HG02970 (cell line): ENCODE measurements around the gene TBCD.

ENCODE experiments used
- ATAC-seq: cut with Tn5 transposase; IDR thresholded peaks from one replicate; pipeline ENCODE4 v1.9.1; 2021; ENCODE audit warnings: mild to moderate bottlenecking, moderate library complexity, moderate number of reproducible peaks; ENCODE audit not compliant: unreplicated experiment, low FRiP score

TBCD gene

GRCh38 chr17:82863941-82864712, 112.3 kb downstream of the TBCD start:
- ATAC-seq, result peak; percentile 72

- ATAC-seq, result no peak
These were observed 112.9 kb downstream of the TBCD start for GRCh38 chr17:82864713-82865248.

GRCh38 chr17:82865274-82865673, 113.4 kb downstream of the TBCD start:
- ATAC-seq, result no peak

- no peak for ATAC-seq
These were observed 114.0 kb downstream of the TBCD start for GRCh38 chr17:82865774-82866395.

GRCh38 chr17:82866590-82867191, 114.8 kb downstream of the TBCD start:
- no peak for ATAC-seq

- no peak for ATAC-seq
These were observed 116.0 kb downstream of the TBCD start for GRCh38 chr17:82867763-82868325.

GRCh38 chr17:82868715-82869131, 116.9 kb downstream of the TBCD start:
- ATAC-seq, result no peak

GRCh38 chr17:82869536-82869935, 117.7 kb downstream of the TBCD start:
- ATAC-seq, result no peak

- no peak for ATAC-seq
These were observed 118.2 kb downstream of the TBCD start for GRCh38 chr17:82870091-82870491.

GRCh38 chr17:82870541-82870940, 118.7 kb downstream of the TBCD start:
- ATAC-seq, result no peak

GRCh38 chr17:82871056-82871775, 119.4 kb downstream of the TBCD start:
- peak; percentile 56 for ATAC-seq

- no peak for ATAC-seq
These were observed 120.1 kb downstream of the TBCD start for GRCh38 chr17:82871776-82872561.

GRCh38 chr17:82872591-82873520, 121.0 kb downstream of the TBCD start:
- no peak for ATAC-seq

GRCh38 chr17:82873521-82873920, 121.7 kb downstream of the TBCD start:
- no peak for ATAC-seq

- ATAC-seq, result no peak
These were observed 122.4 kb downstream of the TBCD start for GRCh38 chr17:82874011-82874835.

- ATAC-seq, result no peak
These were observed 123.6 kb downstream of the TBCD start for GRCh38 chr17:82875407-82875856.

- ATAC-seq, result no peak
These were observed 124.3 kb downstream of the TBCD start for GRCh38 chr17:82876149-82876548.
